Activated T-helper 1 cell treated with anti-CD3 and anti-CD28 coated beads, Interleukin-2, amount 50 U/mL, for 16 hours (primary cell): ENCODE data around the gene GLB1L2.

ENCODE experiments used
- DNase-seq, 2 donors: peaks; one replicate each; pipeline ENCODE4 v3.0.0-alpha.2; 2020; ENCODE audit warnings: low read depth in 1 of 2, low spot score in 1 of 2

Gene GLB1L2

DNA sequence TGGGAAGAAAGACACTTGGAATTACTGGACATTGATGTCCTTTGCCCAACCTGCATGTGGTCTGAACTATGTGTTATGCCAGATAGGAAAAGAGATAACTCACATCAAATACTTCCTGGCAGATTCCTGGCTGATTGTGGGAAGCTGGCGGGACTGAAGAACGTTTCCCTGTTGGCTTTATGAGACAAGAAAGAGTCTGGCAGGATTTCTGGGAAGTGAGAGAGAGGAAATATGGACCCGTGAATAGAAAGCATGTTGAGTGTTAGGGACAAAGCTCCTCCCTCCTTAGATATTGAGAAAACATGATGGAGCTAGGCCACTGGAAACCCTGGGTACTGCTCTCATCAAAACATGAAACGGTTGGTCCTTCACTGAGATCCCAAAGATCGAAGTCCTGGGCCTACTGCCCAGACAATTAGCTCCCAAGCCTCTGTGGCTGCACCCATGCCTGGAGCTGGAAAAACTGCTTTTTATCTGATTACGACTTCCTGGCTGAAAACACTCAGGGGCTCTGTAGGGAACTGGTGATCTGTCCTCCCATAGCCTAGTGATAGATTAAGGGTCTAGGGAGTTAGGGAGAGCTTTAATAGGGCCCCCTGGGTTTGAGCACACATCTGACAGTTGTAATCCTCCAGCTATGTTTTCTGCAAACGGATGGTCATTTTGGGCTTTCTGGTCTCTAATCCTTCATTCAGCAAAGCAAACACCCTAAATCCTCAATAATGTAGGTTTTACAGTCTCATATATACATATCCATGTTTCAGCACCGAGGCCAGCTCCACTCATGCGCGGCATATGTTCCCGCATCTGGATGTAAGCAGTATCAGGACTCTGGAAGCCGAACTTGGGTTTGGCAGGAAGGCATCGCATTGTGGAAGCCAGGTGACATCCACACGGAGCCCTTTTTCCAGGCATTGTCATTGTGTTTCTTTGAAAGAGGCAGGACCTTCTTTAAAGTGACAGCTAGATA, 86.4 kb downstream of the GLB1L2 start:
- no peak for DNase-seq

- no peak for DNase-seq
Measured at GRCh38 chr11:134423106-134423505, 91.3 kb downstream of the GLB1L2 start.

GRCh38 chr11:134425413-134425812, 93.6 kb downstream of the GLB1L2 start:
- no peak for DNase-seq
